Fibroblast of skin of left quadriceps (primary cell): ENCODE data around the gene MGAT3.
"Not testable (repeated sequence)": the region's sequence is repeated elsewhere in the genome, so short reads cannot be mapped to it uniquely, and the experiment has no call there.

Source experiments
- DNase-seq, 2 experiments: peaks; one replicate each; pipeline ENCODE4 v3.0.0-alpha.2; 2013; ENCODE audit warnings: low read depth in 2 of 2

MGAT3 gene

GRCh38 chr22:39513791-39514190 lies 57.0 kb downstream of the MGAT3 start:
- no peak for DNase-seq

DNA sequence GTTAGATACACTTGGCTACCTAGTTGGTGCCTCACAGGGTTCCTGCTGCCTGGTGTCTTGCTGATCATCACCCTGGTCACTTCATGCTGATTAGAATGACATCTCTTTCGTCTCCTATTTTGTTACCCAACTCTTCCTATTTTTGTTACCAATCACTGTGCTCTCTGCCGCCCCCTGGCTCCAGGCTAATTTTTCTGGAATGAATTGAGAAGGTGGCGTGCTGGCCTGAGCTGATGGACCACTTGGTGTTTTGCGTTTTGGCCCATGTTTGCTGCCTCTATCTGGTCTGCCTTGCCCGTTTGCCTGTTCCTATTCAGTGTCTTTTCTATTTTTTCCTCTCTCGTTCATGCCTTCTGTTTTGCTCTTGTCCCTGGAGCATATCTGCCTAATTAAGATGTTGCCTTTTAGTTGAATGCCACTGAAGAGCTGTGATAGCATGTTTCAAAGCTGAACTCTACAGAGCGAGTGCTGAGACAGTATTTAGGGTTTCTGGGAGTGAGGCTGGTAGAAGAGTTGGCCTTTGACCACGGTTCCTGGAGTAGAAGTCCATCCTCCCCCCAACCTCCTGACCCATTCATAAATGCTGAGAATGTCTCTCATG lies 57.7 kb downstream of the MGAT3 start:
- DNase-seq: no peak

DNA sequence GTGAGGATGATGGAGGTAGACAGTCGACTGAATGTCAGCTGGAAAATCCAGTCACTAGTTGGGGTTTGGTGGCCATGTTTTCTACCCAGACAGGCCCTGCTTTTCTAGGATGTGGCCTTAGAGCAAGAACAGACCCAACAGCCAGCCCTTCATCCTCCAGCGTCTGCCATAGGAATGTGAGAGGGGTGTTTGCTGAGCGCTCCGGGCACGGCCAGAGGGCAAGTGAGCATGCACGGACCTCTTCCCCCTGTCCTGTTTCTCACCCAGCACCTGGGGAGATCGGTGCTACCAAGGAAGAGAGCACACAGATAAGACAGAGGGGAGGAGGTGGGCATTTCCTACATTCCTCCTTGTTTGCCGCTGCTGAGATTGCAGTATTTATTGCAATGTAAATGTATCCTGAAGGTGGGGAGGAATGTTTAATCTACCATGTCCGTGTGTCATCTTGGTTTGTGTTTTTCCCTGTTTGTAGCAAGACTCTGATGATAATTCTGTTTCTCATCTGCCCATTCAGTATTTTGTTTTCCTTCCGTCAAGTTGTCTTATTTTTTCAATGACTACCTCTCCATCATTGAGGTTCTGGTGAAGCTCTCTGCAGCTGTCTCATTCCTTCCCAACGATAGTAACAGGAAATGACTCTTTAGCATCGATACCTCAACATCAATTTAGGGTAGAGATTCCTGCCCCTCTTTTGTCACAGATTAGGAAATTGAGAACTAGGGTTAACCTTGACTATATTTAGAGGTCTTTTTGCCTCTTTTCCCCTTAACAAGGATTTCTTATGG lies 58.6 kb downstream of the MGAT3 start:
- no peak for DNase-seq

DNA sequence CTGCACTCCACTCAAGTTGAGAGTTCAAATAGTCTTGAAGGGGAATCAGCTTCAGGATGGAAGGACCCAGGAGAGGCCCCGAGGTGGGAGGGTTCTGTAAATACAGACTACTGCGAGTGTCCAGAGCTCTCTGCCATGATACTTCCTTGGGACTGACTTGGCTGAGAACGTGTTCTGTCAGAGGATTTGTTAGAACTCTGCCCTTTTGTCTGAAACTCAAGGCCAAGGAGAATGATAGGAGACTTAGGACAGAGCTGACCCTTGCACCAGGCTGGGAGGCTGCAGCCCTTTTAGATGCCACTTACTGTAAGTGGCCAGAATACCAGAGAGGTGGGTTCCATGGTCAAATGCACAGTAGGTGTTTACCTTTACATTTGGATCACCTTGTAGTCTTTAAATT lies 60.7 kb downstream of the MGAT3 start:
- no peak for DNase-seq

GRCh38 chr22:39518144-39518786 lies 61.5 kb downstream of the MGAT3 start:
- DNase-seq: no peak

- DNase-seq: no peak
Measured at GRCh38 chr22:39518996-39519680, 62.3 kb downstream of the MGAT3 start.

GRCh38 chr22:39519681-39520225 lies 62.9 kb downstream of the MGAT3 start:
- no peak for DNase-seq

DNA sequence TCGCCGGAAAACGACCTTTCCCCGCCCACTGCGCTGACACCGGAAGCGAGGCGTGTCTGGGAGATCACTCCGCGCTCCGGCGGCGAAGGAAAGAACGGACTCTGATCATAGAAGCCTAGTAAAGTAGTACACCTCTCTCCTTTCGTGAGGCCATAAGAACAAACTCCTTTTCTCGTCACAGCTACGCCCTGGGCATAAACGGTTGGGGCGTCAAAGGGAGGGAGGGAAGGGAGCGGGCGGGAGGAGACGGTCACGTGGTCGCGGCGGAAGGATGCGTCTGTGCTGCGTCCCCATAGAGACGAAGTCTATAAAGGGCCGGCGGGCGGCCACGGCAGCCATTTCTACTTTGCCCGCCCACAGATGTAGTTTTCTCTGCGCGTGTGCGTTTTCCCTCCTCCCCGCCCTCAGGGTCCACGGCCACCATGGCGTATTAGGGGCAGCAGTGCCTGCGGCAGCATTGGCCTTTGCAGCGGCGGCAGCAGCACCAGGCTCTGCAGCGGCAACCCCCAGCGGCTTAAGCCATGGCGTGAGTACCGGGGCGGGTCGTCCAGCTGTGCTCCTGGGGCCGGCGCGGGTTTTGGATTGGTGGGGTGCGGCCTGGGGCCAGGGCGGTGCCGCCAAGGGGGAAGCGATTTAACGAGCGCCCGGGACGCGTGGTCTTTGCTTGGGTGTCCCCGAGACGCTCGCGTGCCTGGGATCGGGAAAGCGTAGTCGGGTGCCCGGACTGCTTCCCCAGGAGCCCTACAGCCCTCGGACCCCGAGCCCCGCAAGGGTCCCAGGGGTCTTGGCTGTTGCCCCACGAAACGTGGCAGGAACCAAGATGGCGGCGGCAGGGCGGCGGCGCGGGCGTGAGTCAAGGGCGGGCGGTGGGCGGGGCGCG lies 63.7 kb downstream of the MGAT3 start, which contains the start of gene ATF4:
TSS of gene ATF4 (plus strand) at position 337 of the 880 bp plus-strand sequence. CDS start 884 bp downstream, outside the sequence.
- peak; percentile 99 for DNase-seq

GRCh38 chr22:39521106-39521885 lies 64.5 kb downstream of the MGAT3 start:
- DNase-seq: not testable (repeated sequence)

DNA sequence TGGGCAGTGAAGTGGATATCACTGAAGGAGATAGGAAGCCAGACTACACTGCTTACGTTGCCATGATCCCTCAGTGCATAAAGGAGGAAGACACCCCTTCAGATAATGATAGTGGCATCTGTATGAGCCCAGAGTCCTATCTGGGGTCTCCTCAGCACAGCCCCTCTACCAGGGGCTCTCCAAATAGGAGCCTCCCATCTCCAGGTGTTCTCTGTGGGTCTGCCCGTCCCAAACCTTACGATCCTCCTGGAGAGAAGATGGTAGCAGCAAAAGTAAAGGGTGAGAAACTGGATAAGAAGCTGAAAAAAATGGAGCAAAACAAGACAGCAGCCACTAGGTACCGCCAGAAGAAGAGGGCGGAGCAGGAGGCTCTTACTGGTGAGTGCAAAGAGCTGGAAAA lies 65.3 kb downstream of the MGAT3 start:
- DNase-seq: not testable (repeated sequence)

GRCh38 chr22:39522567-39523300 lies 65.9 kb downstream of the MGAT3 start:
- peak in 1 of 2 experiments; percentile 33 for DNase-seq

- no peak for DNase-seq
Measured at GRCh38 chr22:39524089-39524752, 67.4 kb downstream of the MGAT3 start.

- no peak for DNase-seq
Measured at GRCh38 chr22:39524753-39525657, 68.2 kb downstream of the MGAT3 start.

DNA sequence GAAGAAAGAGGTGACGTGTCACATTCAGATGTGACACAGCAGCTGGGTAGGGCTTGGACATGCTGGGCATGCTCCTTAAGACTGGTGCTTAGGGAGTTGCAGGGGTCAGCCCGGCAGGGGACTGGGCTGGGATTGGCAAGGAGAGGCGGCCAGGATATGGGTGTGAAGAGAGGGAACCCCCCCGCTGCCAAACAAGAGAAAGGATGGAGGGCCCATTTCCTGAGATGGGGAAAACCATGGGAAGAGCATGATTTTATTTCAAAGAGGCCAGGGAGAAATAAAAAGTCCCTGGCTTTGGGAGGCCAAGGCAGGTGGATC lies 68.8 kb downstream of the MGAT3 start:
- DNase-seq: no peak

GRCh38 chr22:39526736-39527171 lies 69.9 kb downstream of the MGAT3 start:
- DNase-seq: no peak

DNA sequence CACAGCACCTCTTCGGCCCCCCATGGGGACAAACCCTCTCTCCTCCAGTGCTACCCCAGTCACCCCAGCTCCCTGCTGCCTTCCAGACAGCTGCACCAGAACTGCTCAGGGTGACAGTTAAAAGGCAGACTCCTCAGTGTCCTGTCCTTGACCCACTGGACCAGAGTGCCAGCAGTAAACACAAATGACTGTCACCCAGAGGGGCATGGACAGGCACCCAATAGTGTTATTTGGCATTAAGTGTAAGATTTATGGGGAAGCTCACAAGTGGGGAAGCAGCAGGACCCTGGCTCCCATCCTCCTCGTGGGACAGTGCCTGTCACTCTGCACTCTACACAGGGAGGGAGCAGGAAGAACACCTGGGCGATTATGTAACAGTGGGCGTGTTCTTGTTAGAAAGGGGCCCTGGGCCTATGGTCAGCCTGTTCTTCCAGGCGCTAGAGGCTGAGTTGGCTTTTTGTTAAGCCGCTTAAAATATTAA lies 70.7 kb downstream of the MGAT3 start:
- DNase-seq: no peak

DNA sequence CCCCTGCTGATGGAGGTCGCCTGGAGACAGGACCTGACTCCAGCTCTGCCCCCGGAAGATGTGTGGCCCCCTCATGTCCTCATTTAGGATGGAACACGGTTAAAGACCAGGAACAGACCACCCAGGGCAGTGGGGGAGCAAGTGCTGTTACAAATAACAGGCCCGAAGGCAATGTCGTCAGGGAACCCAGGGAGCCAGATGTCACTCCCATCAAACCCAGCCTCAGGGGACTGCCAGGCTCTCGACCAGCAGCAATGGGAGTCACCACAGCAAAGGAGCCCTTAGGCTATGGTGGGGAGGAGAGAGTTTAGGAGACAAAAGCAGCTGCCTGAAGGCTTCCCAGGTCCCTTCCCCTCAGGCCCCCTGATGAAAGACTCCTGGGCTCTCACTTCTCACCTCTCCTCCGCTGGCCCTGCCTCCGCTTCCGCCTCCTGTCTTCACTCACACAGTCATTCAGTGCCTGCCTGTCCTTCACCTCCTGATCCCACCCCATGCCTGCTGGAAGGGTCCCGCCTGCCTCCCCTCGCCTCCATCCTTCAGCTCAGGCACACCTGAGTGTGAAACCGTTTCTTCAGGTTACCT lies 71.4 kb downstream of the MGAT3 start:
- no peak for DNase-seq
